ENCODE measurements around the gene IL17RE. TPM values are rescaled to one million over a fixed set of nuclear protein-coding genes. Genes with fewer than 3 reads are reported as not detected.
"Not testable (repeated sequence)": the region's sequence is repeated elsewhere in the genome, so short reads cannot be mapped to it uniquely, and the experiment has no call there.

IL17RE gene
- polyA plus RNA-seq, 1 donor (not counting 4 experiments of a cell fraction or from before 2014, with no cell fraction given): 16.0 TPM

- peak overlapping the region; percentile 59 for H3K27ac ChIP-seq (ENCODE audit: control insufficient read depth, insufficient read depth, low read length)
- no peak overlapping the region for H3K4me2 ChIP-seq (ENCODE audit: control insufficient read depth, extremely low read depth, insufficient read depth, low read depth, low read length)
These were observed 8.9 kb upstream of the IL17RE start for GRCh38 chr3:9893739-9894138.

GRCh38 chr3:9895715-9896114 is 6.9 kb upstream of the IL17RE start:
- peaks cover 22% of the 10 kb centered on the region for H3K79me2 ChIP-seq (ENCODE audit: control insufficient read depth, insufficient read depth, low read length)
- H3K4me1 ChIP-seq (ENCODE audit: control insufficient read depth, extremely low read depth, insufficient read depth, low read length): peaks cover 41% of the 10 kb centered on the region
- H3K27me3 ChIP-seq (ENCODE audit: control insufficient read depth, extremely low read depth, insufficient read depth, low read length); H3K9me3 ChIP-seq (ENCODE audit: control insufficient read depth, low read depth, low read length); H3K4me2 ChIP-seq (ENCODE audit: control insufficient read depth, extremely low read depth, insufficient read depth, low read depth, low read length); H3K4me3 ChIP-seq (ENCODE audit: control insufficient read depth in 2 of 3, extremely low read depth in 1 of 3, insufficient read depth in 2 of 3, low read depth in 1 of 3, low read length in 3 of 3); H2AFZ ChIP-seq (ENCODE audit: control insufficient read depth, low read length); DNase-seq (ENCODE audit: low read depth, low spot score); H4K20me1 ChIP-seq (ENCODE audit: control insufficient read depth, extremely low read depth, insufficient read depth, low read length); H3K9me1 ChIP-seq (ENCODE audit: control insufficient read depth, extremely low read depth, insufficient read depth, low read length); H3K27ac ChIP-seq (ENCODE audit: control insufficient read depth, insufficient read depth, low read length); FAIRE-seq; H3K9ac ChIP-seq (ENCODE audit: control insufficient read depth, extremely low read depth, insufficient read depth, low read length); dilution Hi-C loops (cut with MboI; ENCODE audit: extremely low pct_ligation_motif_present, low sequenced_read_pairs): not testable (repeated sequence)
- H3K36me3 ChIP-seq (ENCODE audit: control insufficient read depth in 2 of 2, extremely low read depth in 1 of 2, insufficient read depth in 2 of 2, low read length in 2 of 2): peaks cover 8 to 12% of the 10 kb centered on the region in 2 experiments

More at GRCh38 chr3:9893739-9894138, 8.9 kb upstream of the IL17RE start:
- dilution Hi-C loops (cut with MboI; ENCODE audit: extremely low pct_ligation_motif_present, low sequenced_read_pairs): no loop called here
- peaks cover 34% of the 10 kb centered on the region for H3K4me1 ChIP-seq (ENCODE audit: control insufficient read depth, extremely low read depth, insufficient read depth, low read length)
- TF ChIP-seq EZH2 (IDR thresholded peaks at IDR 0.05; ENCODE audit: low read length): no peak
- no peak for TF ChIP-seq CTCF (optimal IDR thresholded peaks at IDR 0.05 in 1 of 3, IDR thresholded peaks at IDR 0.05 in 1 of 3, conservative IDR thresholded peaks at IDR 0.05 in 1 of 3; ENCODE audit: extremely low read depth in 1 of 3, insufficient read depth in 2 of 3, low read length in 3 of 3)
- no peaks in the 10 kb centered on the region for H3K27me3 ChIP-seq (ENCODE audit: control insufficient read depth, extremely low read depth, insufficient read depth, low read length)
- H4K20me1 ChIP-seq (ENCODE audit: control insufficient read depth, extremely low read depth, insufficient read depth, low read length): no peaks in the 10 kb centered on the region
- peaks cover 5% of the 10 kb centered on the region for H3K9me1 ChIP-seq (ENCODE audit: control insufficient read depth, extremely low read depth, insufficient read depth, low read length)
- no peak overlapping the region for H3K9ac ChIP-seq (ENCODE audit: control insufficient read depth, extremely low read depth, insufficient read depth, low read length)
- H3K9me3 ChIP-seq (ENCODE audit: control insufficient read depth, low read depth, low read length): no peaks in the 10 kb centered on the region
- H3K4me3 ChIP-seq (ENCODE audit: control insufficient read depth in 2 of 3, extremely low read depth in 1 of 3, insufficient read depth in 2 of 3, low read depth in 1 of 3, low read length in 3 of 3): no peak overlapping the region
- H3K36me3 ChIP-seq (ENCODE audit: control insufficient read depth in 2 of 2, extremely low read depth in 1 of 2, insufficient read depth in 2 of 2, low read length in 2 of 2): peaks cover 8 to 12% of the 10 kb centered on the region in 2 experiments
- DNase-seq (ENCODE audit: low read depth, low spot score) (no peak), FAIRE-seq (no peak)
- peaks cover 25% of the 10 kb centered on the region for H3K79me2 ChIP-seq (ENCODE audit: control insufficient read depth, insufficient read depth, low read length)
- H2AFZ ChIP-seq (ENCODE audit: control insufficient read depth, low read length): no peak overlapping the region

- H3K36me3 ChIP-seq (ENCODE audit: control insufficient read depth in 2 of 2, extremely low read depth in 1 of 2, insufficient read depth in 2 of 2, low read length in 2 of 2); H3K4me3 ChIP-seq (ENCODE audit: control insufficient read depth in 2 of 3, extremely low read depth in 1 of 3, insufficient read depth in 2 of 3, low read depth in 1 of 3, low read length in 3 of 3); H3K9me3 ChIP-seq (ENCODE audit: control insufficient read depth, low read depth, low read length); H2AFZ ChIP-seq (ENCODE audit: control insufficient read depth, low read length); H3K27me3 ChIP-seq (ENCODE audit: control insufficient read depth, extremely low read depth, insufficient read depth, low read length); H3K9me1 ChIP-seq (ENCODE audit: control insufficient read depth, extremely low read depth, insufficient read depth, low read length); H4K20me1 ChIP-seq (ENCODE audit: control insufficient read depth, extremely low read depth, insufficient read depth, low read length); DNase-seq (ENCODE audit: low read depth, low spot score); dilution Hi-C loops (cut with MboI; ENCODE audit: extremely low pct_ligation_motif_present, low sequenced_read_pairs); H3K4me2 ChIP-seq (ENCODE audit: control insufficient read depth, extremely low read depth, insufficient read depth, low read depth, low read length); FAIRE-seq; H3K9ac ChIP-seq (ENCODE audit: control insufficient read depth, extremely low read depth, insufficient read depth, low read length): not testable (repeated sequence)
- Histone ChIP-seq H3K27ac (ENCODE audit: control insufficient read depth, insufficient read depth, low read length) (peak overlapping the region; percentile 22), H3K4me1 (ENCODE audit: control insufficient read depth, extremely low read depth, insufficient read depth, low read length) (peaks cover 38% of the 10 kb centered on the region), H3K79me2 (ENCODE audit: control insufficient read depth, insufficient read depth, low read length) (peaks cover 11% of the 10 kb centered on the region)
These were observed 5.8 kb upstream of the IL17RE start for GRCh38 chr3:9896755-9897407.

All from keratinocyte (primary cell).